ENCODE measurements around the gene NPEPL1.

Gene NPEPL1

GRCh38 chr20:58682656-58683531 is 9.7 kb upstream of the NPEPL1 start:
- no peak for DNase-seq (ENCODE audit: low read depth in 2 of 2, low spot score in 1 of 2)

GRCh38 chr20:58684291-58684690 is 8.3 kb upstream of the NPEPL1 start:
- no peak for DNase-seq (ENCODE audit: low read depth in 2 of 2, low spot score in 1 of 2)

- no peak for DNase-seq (ENCODE audit: low read depth in 2 of 2, low spot score in 1 of 2)
These were observed 6.6 kb upstream of the NPEPL1 start for GRCh38 chr20:58685988-58686387.

DNA sequence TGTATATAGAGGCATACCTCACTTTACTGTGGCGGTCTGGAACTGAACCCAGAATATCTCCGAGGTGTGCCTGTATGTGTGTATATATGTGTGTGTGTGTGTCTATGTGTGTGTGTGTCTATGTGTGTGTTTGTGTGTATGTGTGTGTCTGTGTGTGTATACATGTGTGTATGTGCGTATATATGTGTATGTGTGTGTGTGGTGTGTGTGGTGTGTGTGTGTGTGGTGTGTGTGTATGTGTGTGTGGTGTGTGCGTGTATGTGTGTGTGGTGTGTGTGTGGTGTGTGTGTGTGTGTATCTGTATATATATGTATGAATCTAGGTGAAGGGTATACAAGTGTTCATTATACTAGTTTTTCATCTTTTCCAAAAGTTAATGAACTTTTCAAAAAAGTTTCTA is 4.2 kb upstream of the NPEPL1 start:
- no peak for DNase-seq (ENCODE audit: low read depth in 2 of 2, low spot score in 1 of 2)

DNA sequence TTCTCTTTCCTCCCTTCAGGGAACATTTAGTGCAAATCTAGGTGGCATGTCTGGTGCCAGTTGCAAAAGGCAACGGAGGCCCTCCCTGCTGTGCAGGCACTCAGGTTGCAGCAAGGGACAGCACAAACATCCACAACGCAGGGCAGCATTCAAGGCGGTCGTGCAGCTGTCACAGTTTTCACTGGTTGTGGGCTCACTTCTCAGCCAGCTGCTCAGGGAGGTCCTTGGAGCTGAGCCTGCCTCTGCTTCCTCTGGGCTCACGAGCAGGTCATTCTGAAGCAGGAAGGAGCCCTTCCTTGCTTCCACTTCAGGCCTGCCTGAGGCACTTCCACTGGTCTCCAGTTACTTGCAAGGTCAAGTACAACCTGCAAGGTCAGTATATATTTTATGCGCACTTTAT is 3.8 kb upstream of the NPEPL1 start:
- no peak for DNase-seq (ENCODE audit: low read depth in 2 of 2, low spot score in 1 of 2)

DNA sequence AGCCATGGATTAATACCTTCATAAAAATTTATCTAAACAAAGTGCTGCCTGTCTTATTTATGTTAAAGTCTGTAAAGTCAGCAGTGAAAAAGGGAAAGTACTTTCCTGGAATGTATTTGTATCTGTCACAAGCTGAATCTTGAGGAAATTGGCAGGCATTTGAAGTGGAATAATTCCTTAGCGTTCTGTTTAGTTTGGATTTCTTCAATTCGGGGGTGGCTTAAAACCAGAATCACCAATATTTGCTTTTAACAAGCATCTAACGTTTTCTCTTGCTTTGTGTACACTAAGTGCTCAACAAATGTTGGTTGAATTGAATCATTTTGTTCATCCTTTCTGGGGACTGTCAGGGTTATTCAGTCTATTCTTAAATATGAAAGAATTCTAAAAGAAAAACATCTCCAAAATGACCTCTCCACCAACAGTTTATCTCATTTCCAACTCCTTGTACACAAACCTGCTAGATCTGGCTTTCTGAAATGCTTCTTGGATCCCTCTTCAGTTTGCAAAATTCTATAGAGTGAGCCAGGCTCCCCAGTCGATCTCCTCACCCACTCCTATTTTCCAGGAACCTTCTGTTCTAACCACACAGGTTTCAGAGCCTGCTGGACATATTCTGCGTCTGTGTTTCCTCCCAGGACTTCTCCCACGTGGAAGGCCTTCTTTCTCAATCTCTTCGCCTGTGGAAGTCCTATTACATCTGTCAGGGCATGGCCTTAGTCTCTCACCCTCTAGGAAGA is 2.0 kb upstream of the NPEPL1 start:
- no peak for DNase-seq (ENCODE audit: low read depth in 2 of 2, low spot score in 1 of 2)

DNA sequence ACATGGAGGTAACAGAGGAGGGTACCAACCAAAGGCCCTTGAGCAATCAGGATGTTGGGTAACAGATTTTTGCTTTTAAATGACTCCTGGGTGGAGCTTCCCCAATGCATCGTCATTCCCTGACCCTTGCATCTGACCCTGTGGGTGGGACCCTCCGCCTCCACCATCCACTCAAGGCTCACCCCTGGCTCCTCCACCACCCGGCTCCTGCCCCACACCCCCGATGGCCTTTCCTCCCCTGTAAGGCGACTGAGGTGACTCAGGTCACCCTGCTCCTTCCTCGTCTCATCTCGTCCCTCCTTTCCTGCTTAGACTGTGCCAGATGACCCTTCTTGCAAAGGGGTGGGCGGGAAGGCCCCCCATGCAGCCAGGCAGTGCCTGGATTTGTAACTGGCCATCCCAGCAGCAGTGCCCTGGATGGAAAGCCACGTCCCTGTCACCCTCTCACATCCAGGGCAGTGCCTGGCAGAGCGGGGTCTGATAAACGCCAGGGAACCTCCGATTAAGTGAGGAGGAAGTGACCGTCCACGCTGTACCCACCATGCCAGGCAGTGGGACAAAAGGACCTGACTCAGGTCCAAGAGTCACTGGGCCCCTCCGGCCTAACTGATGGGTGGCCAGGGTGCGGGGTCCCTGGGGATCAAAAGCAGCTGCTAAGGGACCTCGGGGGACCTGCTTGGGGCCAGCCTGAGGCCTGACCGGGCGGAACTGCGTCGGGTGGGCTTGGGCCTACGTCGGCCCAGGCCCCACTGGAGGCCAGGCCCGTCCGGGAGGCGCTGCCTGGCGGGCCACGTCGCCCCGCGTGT is 624 bp upstream of the NPEPL1 start:
- DNase-seq (ENCODE audit: low read depth in 2 of 2, low spot score in 1 of 2): no peak

- no peak for DNase-seq (ENCODE audit: low read depth in 2 of 2, low spot score in 1 of 2)
These were observed 816 bp downstream of the NPEPL1 start for GRCh38 chr20:58693226-58694006.

DNA sequence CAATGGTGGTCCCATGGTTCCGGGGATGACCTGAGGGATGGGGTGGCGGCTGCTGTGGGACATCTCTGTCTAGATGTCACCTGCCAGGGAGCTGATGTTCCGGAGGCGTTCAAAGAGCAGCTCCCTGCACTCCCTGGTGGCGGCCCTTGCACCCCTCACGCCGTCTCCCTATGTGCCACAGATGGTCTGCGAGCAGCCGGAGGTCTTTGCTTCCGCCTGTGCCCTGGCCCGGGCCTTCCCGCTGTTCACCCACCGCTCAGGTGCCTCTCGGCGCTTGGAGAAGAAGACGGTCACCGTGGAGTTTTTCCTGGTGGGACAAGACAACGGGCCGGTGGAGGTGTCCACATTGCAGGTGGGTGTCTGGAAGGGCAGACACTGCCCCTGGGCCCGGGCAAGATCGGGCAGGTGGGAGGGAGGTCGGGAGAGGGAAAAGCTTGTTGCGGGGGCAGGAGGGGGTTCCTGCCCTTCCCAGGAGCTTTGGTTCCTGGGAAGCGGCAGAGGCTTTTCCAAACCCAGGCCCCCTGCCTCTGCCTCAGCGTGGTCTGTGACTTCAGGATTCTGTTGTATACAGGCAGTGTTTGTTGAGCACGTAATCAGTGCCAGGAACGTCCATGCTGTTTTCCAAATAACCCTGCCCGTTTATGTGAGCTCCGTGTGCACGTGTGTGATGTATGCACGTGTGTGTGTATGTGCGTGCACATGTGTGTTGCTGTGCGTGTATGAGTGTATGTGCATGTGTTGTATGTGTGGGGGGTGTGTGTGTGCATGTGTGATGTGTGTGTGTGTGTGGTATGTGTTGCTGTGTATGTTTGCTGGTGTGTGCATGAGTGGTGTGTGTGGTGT is 1.9 kb downstream of the NPEPL1 start:
- no peak for DNase-seq (ENCODE audit: low read depth in 2 of 2, low spot score in 1 of 2)

DNA sequence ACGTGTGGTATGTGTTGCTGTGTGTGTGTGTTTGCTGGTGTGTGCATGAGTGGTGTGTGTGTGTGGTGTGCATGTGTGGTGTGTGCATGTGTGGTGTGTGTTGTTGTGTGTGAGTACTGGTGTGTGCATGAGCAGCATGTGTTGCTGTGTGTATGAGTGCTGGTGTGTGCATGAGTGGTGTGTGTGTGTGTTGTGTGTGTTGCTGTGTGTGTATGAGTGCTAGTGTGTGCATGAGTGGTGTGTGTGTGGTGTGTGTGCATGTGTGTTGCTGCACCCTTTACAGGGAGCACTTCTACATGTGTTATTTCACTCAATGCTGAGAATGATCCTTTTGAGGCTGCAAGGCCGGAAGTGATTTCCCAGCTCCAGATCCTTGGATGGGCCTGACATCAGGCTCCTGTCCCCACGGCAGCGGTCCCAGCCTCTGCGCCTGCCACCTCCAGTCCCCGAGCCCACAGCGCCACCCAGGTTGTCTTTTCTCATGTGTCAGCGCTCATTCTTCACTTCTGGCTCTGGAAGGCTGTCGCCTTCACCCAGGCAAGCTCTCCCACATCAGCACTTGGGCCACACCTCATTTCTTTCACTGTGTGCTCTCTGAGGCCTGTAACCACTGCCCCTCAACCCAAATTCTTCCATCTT is 2.6 kb downstream of the NPEPL1 start:
- DNase-seq (ENCODE audit: low read depth in 2 of 2, low spot score in 1 of 2): no peak

DNA sequence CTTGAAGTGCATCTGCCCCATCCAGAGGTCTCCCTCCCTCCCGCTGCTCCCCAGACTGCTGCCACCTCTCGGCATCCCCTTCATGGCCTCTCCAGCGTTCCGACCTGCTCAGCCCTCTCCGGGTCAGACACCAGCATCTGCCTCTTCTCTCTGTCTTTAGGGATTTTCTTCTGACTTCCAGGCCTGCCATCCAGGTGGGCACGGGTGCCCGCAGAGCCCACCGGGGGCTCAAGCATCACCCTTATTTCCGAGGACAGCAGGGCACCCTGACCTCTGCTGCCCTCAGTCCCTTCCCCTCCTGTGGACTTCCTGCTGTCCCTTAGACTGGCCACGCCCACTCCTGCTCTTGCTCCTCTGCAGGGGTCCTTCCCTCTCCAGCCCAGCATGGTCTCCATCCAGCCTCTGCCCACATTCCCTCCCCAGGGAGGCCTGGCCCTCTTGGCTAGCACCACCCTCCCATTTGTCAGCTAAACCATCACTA is 3.3 kb downstream of the NPEPL1 start:
- DNase-seq (ENCODE audit: low read depth in 2 of 2, low spot score in 1 of 2): no peak

GRCh38 chr20:58696411-58696961 is 3.9 kb downstream of the NPEPL1 start:
- DNase-seq (ENCODE audit: low read depth in 2 of 2, low spot score in 1 of 2): no peak

GRCh38 chr20:58697201-58697866 is 4.7 kb downstream of the NPEPL1 start:
- no peak for DNase-seq (ENCODE audit: low read depth in 2 of 2, low spot score in 1 of 2)

DNA sequence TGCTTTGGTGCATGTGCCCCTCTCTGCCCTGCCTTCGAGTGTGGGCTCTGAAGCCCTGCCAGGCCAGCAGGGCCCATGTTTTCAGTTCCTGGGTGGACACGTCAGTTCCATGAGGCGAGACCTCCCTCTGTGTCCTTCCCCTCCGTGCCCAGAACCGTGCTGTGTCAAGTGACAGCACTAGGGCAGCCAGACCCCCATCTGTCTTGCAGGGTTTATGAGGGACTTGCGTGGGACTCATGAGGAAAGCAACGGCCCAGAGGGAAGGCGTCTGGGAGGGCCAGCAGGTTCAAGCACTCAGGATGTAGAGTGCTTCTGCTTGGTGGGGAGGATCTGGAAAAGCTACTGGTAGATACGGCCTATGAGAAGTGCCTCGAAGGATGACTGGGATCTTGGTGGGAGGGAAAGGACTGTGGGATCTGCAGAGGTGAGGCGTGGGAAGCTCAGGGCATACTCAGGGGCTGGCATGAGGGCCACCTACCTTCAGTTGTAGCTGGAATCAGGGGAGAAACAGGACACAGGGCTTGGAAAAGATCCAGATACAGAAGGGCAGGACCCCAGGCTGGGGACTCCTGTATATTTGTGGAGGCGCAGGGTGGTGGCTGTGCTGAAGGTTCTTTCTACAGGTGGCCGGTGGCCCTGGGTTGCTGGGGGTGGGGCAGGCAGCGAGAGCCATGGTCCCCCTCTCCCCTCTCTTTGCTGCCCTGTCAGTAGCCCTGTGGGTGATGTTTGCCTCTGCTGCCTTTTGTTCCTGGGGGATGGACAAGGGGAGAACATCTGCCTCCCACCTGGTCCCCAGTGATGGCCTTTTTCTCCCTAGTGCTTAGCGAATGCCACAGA is 5.5 kb downstream of the NPEPL1 start:
- DNase-seq (ENCODE audit: low read depth in 2 of 2, low spot score in 1 of 2): no peak

DNA sequence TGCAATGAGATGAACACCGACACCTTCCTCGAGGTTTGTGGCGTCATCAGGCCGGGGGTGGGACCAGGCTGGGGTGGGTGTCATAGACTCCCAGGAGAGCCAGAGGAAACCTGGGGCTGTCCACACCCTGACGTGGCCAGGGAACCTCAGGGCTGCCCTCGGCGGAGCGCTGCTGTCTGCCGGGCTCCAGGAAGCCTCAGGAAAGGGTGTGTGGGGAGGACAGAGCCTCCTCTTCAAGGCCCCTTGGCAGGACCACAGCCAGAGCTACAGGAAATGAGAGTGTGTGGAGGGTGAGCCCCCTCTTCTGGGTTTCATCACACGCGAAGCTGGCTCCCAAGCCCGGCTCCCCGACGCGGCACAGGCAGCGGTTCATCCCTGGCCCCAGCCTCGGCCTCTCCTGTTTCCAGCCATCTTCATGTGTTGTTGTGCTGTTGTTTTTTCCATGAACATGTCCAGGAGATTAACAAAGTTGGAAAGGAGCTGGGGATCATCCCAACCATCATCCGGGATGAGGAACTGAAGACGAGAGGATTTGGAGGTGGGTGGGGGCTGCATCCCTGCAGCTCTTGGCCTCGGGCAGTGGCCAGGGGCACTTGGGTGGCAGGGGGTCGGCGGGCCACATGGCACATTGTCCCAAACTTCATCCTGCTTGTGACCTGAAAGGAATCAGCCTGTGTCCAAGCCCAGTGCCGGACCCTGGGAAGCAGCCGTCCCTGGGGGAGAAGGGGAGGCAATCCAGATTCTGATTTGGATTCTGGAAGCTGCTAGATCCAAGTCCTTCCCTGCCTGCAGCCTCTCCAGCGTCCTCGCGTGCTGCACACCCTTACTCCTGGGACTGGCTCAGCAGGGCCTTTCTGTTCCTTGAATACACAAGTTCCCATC is 6.4 kb downstream of the NPEPL1 start:
- no peak for DNase-seq (ENCODE audit: low read depth in 2 of 2, low spot score in 1 of 2)

- no peak for DNase-seq (ENCODE audit: low read depth in 2 of 2, low spot score in 1 of 2)
These were observed 7.1 kb downstream of the NPEPL1 start for GRCh38 chr20:58699623-58700107.
